HepG2 (cell line): ENCODE results near the gene MIOS. TPM values are rescaled to one million over a fixed set of nuclear protein-coding genes. Genes with fewer than 3 reads are reported as not detected.

Experiments used
- ATAC-seq: fragments of 200-7000 bp; cut with Tn5 transposase; 3 replicates; pipeline ENCODE4 v1.9.1; 2020; ENCODE audit warnings: mild to moderate bottlenecking, moderate library complexity
- BruUV-seq: library from RNA; stranded (reverse); fragments of 400-500 nt; replicated peaks from 2 replicates; lab custom pipeline; 2021; lab: Mats Ljungman, UMichigan
- CTCF ChIA-PET: fragments of 300-600 bp; formaldehyde crosslinking; extraction: SDS; loops from one replicate; lab custom pipeline; 2021; ENCODE audit warnings: low total read pairs, inconsistent platforms, low intra/inter-chr PET ratio; lab: Yijun Ruan, JAX
- POLR2A ChIA-PET: fragments of 350-600 bp; sonication (Branson Sonifier 250); formaldehyde crosslinking; loops from one replicate; lab custom pipeline; 2020; ENCODE audit warnings: antibody characterized with exemption, inconsistent platforms; lab: Yijun Ruan, JAX
- DNase-seq: peaks from one replicate; pipeline ENCODE4 v3.0.0-alpha.2; 2015; ENCODE audit warnings: low spot score
- FAIRE-seq: peaks from 3 replicates; lab custom pipeline; 2011; peaks lifted over from hg19 to GRCh38; lab: Jason Lieb, UNC
- H2AFZ ChIP-seq: one replicate; pipeline ENCODE4 v1.6.1; 2011; ENCODE audit warnings: low read length, inconsistent platforms
- H3K27ac ChIP-seq: fragments of 300-600 bp; 3 replicates; pipeline ENCODE4 v1.8.0; 2011; ENCODE audit warnings: mixed run types, mild to moderate bottlenecking, mixed read lengths, low read length, inconsistent platforms; ENCODE audit not compliant: insufficient read depth; ENCODE audit errors: extremely low read length
- H3K27me3 ChIP-seq, 2 experiments: fragments of 200-600 bp in 1 of 2; 2 replicates in 1 of 2; 3 replicates in 1 of 2; pipeline versions ENCODE4 v1.6.0 to v1.8.0; 2011; ENCODE audit warnings: low read length in 2 of 2, mild to moderate bottlenecking in 2 of 2, moderate library complexity in 2 of 2, inconsistent platforms in 1 of 2; ENCODE audit not compliant: insufficient read depth in 2 of 2, control insufficient read depth in 1 of 2
- H3K36me3 ChIP-seq, 2 experiments: fragments of 200-600 bp in 1 of 2; replicated peaks in 1 of 2; 2 replicates in 1 of 2; 3 replicates in 1 of 2; pipeline versions ENCODE4 v1.5.1 to v1.8.0; 2011; ENCODE audit warnings: low read length in 2 of 2, inconsistent platforms in 1 of 2; ENCODE audit not compliant: insufficient read depth in 2 of 2, control insufficient read depth in 1 of 2
- H3K4me1 ChIP-seq: 2 replicates; pipeline ENCODE4 v1.5.1; 2012; ENCODE audit warnings: low read length, inconsistent platforms; ENCODE audit not compliant: insufficient read depth
- H3K4me2 ChIP-seq: 2 replicates; pipeline ENCODE4 v1.6.0; 2011; ENCODE audit warnings: low read depth, low read length, inconsistent platforms
- H3K4me3 ChIP-seq, 3 experiments: fragments of 200-600 bp in 1 of 3; sonication (generic), shearing (Covaris generic) in 1 of 3; replicated peaks in 1 of 3; 2 replicates each; pipeline ENCODE4 v1.5.1; 2011 to 2016; ENCODE audit warnings: low read length in 3 of 3, inconsistent platforms in 2 of 3, low read depth in 2 of 3, mild to moderate bottlenecking in 2 of 3, control low read depth in 1 of 3, mixed read lengths in 1 of 3; ENCODE audit not compliant: insufficient read depth in 1 of 3
- H3K79me2 ChIP-seq: one replicate; pipeline ENCODE4 v1.6.1; 2011; ENCODE audit warnings: low read length, inconsistent platforms; ENCODE audit not compliant: insufficient read depth
- H3K9ac ChIP-seq: 2 replicates; pipeline ENCODE4 v1.6.0; 2011; ENCODE audit warnings: mild to moderate bottlenecking, low read depth, low read length, inconsistent platforms; ENCODE audit not compliant: insufficient read depth
- H3K9me3 ChIP-seq: 2 replicates; pipeline ENCODE4 v1.5.1; 2012; ENCODE audit warnings: mild to moderate bottlenecking, low read length
- H4K20me1 ChIP-seq: 2 replicates; pipeline ENCODE4 v1.6.0; 2011; ENCODE audit warnings: inconsistent platforms, mild to moderate bottlenecking, low read length, moderate library complexity; ENCODE audit not compliant: insufficient read depth
- BCL6 ChIP-seq: IDR thresholded peaks from 2 replicates; pipeline ENCODE4 v1.6.1; 2016; ENCODE audit warnings: missing genetic modification reagents, missing compliant biosample characterization
- CTCF ChIP-seq: sonication (generic); formaldehyde crosslinking; IDR thresholded peaks from 2 replicates; pipeline ENCODE4 v1.5.0; 2020; ENCODE audit warnings: mild to moderate bottlenecking, missing genetic modification reagents, moderate library complexity
- DBP ChIP-seq: sonication (generic); formaldehyde crosslinking; IDR thresholded peaks from 2 replicates; pipeline ENCODE4 v1.4.0; 2020; ENCODE audit warnings: missing genetic modification reagents; ENCODE audit errors: not compliant biosample characterization
- ZNF121 ChIP-seq: sonication (generic); formaldehyde crosslinking; IDR thresholded peaks from 2 replicates; pipeline ENCODE4 v1.5.0; 2020; ENCODE audit warnings: mild to moderate bottlenecking, missing genetic modification reagents
- ZNF296 ChIP-seq: sonication (generic); formaldehyde crosslinking; conservative IDR thresholded peaks from 2 replicates; pipeline ENCODE4 v1.5.0; 2020; ENCODE audit warnings: mild to moderate bottlenecking, missing genetic modification reagents
- ZNF747 ChIP-seq: sonication (generic); formaldehyde crosslinking; IDR thresholded peaks from 2 replicates; pipeline ENCODE4 v1.8.1; 2023; ENCODE audit warnings: missing genetic modification reagents, mild to moderate bottlenecking, borderline replicate concordance
- WGBS: methylation state at CpG from one replicate; pipeline ENCODE4 v1.1.6; 2017; ENCODE audit warnings: low lambda C conversion rate; 5-methylcytosine and 5-hydroxymethylcytosine counted together
- in situ Hi-C: cut with HindIII; loops from 2 replicates; pipeline ENCODE4 v1.10.0; 2017; ENCODE audit warnings: low pct_unique_long_range_greater_than_20kb; ENCODE audit not compliant: extremely low pct_ligation_motif_present
- intact Hi-C: fragments of 100-400 bp; cut with micrococcal nuclease; formaldehyde crosslinking; loops from one replicate; pipeline ENCODE4 v1.10.0; 2022; ENCODE audit not compliant: unreplicated experiment
- polyA plus RNA-seq, 8 experiments: library from polyadenylated mRNA; depleted of rRNA in 3 of 8; stranded (reverse) in 7 of 8; unstranded in 1 of 8; fragments of >200 nt; fragmentation: Illumina TruSeq in 4 of 8; extraction: Trizol in 4 of 8; gene quantifications; 2 replicates each; pipeline versions ENCODE4 v1.2.1 to v1.2.3, GENCODE V29; 2011 to 2016; ENCODE audit warnings: low read depth in 4 of 8, missing spikeins in 1 of 8, mixed read lengths in 1 of 8; ENCODE audit not compliant: insufficient read depth in 1 of 8
- total RNA-seq, 5 experiments: library from RNA; depleted of rRNA; stranded (reverse); fragments of >200 nt; fragmentation: Illumina TruSeq; extraction: Trizol; gene quantifications; 2 replicates each; pipeline ENCODE4 v1.2.3, GENCODE V29; 2016; ENCODE audit warnings: low read depth in 1 of 5

Gene MIOS
- total and polyA plus RNA-seq, 2 of the 13 experiments (the other 11 are each of a cell fraction or from before 2014, with no cell fraction given) = 15.2 to 33.5 TPM

- no peak overlapping the region for H3K4me2 ChIP-seq
- H3K27me3 ChIP-seq = no peaks in the 10 kb centered on the region
- no peak overlapping the region for H3K9ac ChIP-seq
- in situ Hi-C loops = no loop called here
- no peaks in the 10 kb centered on the region for H4K20me1 ChIP-seq
- TF ChIP-seq ZNF747 (CRISPR knock-in tag) = no peak
- TF ChIP-seq BCL6 = peak; percentile 34; the same call in 1 of the 2 replicates
- TF ChIP-seq, all 625 proteins: peak for 1
- Histone ChIP-seq H3K4me3 (no peak overlapping the region), H2AFZ (no peak overlapping the region), H3K4me1 (no peaks in the 10 kb centered on the region), H3K36me3 (no peaks in the 10 kb centered on the region), H3K79me2 (no peaks in the 10 kb centered on the region), H3K9me3 (no peaks in the 10 kb centered on the region), H3K27ac (no peak overlapping the region)
- FAIRE-seq (no peak), DNase-seq (no peak), ATAC-seq (no peak)
- BruUV-seq = no TSS peak
- intact Hi-C loops = no loop called here
- POLR2A ChIA-PET = no interaction called here
- CTCF ChIA-PET = no interaction called here
- WGBS = 83% methylated on average over 3 of the region's 3 CpGs
Measured at GRCh38 chr7:7617550-7617949, 50.9 kb downstream of the MIOS start.

DNA sequence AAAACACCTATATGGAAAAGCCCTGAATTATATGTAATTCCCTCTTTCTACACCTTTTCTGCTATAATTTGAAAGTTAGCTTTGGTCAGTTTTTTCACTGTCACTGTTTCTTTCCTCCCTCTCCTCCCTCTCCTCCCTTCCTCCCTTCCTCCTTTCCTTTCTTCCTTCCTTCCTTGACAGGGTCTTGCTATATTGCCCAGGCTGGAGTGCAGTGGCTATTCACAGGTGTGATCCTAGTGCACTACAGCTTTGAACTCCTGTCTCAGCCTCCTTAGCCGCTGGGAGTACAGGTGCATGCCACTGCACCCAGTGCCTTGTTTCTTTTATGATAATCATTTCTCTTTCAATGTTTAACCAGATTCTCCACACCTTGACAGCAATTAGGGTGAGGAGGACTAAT, 51.7 kb downstream of the MIOS start:
- Histone ChIP-seq H3K27ac (no peak overlapping the region), H3K36me3 (no peaks in the 10 kb centered on the region), H3K9ac (no peak overlapping the region), H3K79me2 (no peaks in the 10 kb centered on the region), H3K4me3 (no peak overlapping the region), H3K4me2 (no peak overlapping the region), H3K9me3 (no peaks in the 10 kb centered on the region)
- DNase-seq (no peak), FAIRE-seq (no peak)
- ChIA-PET CTCF (no interaction called here), POLR2A (no interaction called here)
- BruUV-seq = no TSS peak
- WGBS = 53% methylated on average over 1 of the region's 1 CpG
- intact Hi-C loops = no loop called here
- TF ChIP-seq ZNF121 (CRISPR knock-in tag) = 0 out of 2 replicates have a peak, but pooled peaks have one; percentile 10
- no peak for TF ChIP-seq DBP (CRISPR knock-in tag)
- no peak for TF ChIP-seq ZNF296
- TF ChIP-seq CTCF (CRISPR knock-in tag) = no peak
- TF ChIP-seq, all 625 proteins: peak for 1
- Histone ChIP-seq H3K27me3 (no peaks in the 10 kb centered on the region), H2AFZ (no peak overlapping the region), H3K4me1 (no peaks in the 10 kb centered on the region), H4K20me1 (no peaks in the 10 kb centered on the region)
- no peak for ATAC-seq
- in situ Hi-C loops = no loop called here
